Measurements from ENCODE around the gene NTMT2. TPM values are rescaled to one million over a fixed set of nuclear protein-coding genes. Genes with fewer than 3 reads are reported as not detected.

NTMT2 gene
- total RNA-seq, 4 donors from 2014 or later = not detected

GRCh38 chr1:170196490-170197236 is 50.9 kb downstream of the NTMT2 start:
- DNase-seq (ENCODE audit: low spot score) = no peak
- no peak for ATAC-seq (ENCODE audit: low FRiP score)
- no peak for TF ChIP-seq CTCF (IDR thresholded peaks at IDR 0.05)

DNA sequence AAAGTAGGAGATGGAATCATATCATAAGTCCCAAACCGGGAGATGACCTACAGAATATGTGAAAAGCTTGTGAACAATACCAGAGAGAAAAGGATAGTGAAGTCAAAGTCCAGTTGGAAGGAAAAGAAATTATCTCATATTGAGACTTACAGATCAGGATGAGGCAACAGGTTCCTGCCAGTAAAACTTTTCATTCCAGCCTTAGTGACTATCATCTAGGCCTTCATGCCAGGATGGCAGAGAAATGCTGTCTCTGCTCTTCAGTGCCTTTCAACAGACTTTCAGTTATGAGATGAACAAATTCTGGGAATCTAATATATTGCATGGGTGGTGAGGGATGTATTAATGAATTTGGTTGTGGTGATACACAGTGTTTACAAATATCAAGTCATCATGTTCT is 52.3 kb downstream of the NTMT2 start:
- DNase-seq (ENCODE audit: low spot score) = no peak
- no peak for TF ChIP-seq CTCF (IDR thresholded peaks at IDR 0.05)
- ATAC-seq (ENCODE audit: low FRiP score) = no peak

GRCh38 chr1:170198584-170198983 is 52.8 kb downstream of the NTMT2 start:
- no peak for DNase-seq (ENCODE audit: low spot score)
- no peak for ATAC-seq (ENCODE audit: low FRiP score)
- TF ChIP-seq CTCF (IDR thresholded peaks at IDR 0.05) = no peak

GRCh38 chr1:170200161-170200560 is 54.4 kb downstream of the NTMT2 start:
- TF ChIP-seq CTCF (IDR thresholded peaks at IDR 0.05) = no peak
- DNase-seq (ENCODE audit: low spot score) = no peak
- no peak for ATAC-seq (ENCODE audit: low FRiP score)

GRCh38 chr1:170200621-170201397 is 55.0 kb downstream of the NTMT2 start:
- DNase-seq (ENCODE audit: low spot score) (no peak), ATAC-seq (ENCODE audit: low FRiP score) (peak; percentile 87)
- no peak for TF ChIP-seq CTCF (IDR thresholded peaks at IDR 0.05)

DNA sequence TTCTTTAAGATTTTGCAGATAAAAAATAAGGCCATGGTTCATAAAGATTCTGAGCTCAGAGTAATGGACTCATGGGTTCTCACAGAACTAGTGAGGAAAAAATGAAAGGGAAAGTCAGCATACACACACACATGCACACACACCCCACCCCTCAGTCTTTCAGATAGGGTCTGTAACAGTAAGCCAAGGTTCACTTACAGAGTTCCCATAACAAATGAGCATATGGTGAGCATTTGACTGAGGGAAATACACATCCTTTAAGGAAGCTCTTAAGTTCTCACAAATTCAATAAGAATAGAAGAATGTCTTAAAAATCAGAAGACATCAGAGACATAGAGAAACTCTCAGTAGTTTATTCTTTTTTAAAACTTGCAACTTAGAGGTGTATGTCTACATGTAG is 57.9 kb downstream of the NTMT2 start:
- no peak for ATAC-seq (ENCODE audit: low FRiP score)
- no peak for DNase-seq (ENCODE audit: low spot score)
- no peak for TF ChIP-seq CTCF (IDR thresholded peaks at IDR 0.05)

DNA sequence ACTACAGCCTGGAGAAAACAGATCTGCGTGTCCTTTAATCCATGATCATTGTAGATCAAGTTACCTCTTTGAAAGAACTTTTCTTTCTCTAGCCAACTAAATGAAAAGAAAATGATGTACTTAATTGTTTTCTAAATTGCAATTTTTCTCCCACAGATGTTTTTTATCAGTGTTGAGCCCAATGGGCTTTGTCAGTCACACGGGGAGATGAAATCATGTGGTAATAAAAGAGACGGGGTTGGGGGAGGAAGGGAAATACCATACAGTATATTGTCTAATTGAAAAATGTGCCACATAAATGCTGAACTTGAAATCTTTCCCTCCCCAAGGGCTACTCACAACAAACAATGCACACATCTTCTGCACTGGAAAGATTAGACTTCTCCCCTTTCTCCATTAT is 58.4 kb downstream of the NTMT2 start:
- ATAC-seq (ENCODE audit: low FRiP score) = no peak
- no peak for TF ChIP-seq CTCF (IDR thresholded peaks at IDR 0.05)
- no peak for DNase-seq (ENCODE audit: low spot score)

Measured in omental fat pad (tissue), 4 donors.